Activated naive CD4-positive, alpha-beta T cell treated with anti-CD3 and anti-CD28 coated beads, Interleukin-2, amount 10 ng/mL, durations not matched to agents 7 days and 5 days (primary cell): ENCODE results near the gene TJP1.
A peak's percentile ranks its signal among the peaks of the same experiment; 100 is the strongest.

Experiments used
- CTCF ChIA-PET: fragments of 350-600 bp; sonication (Branson Sonifier 250); formaldehyde crosslinking; loops from one replicate; lab custom pipeline; 2021; ENCODE audit warnings: antibody characterized with exemption; lab: Charles Lee
- DNase-seq: peaks from one replicate; pipeline ENCODE4 v3.0.0-alpha.2; 2020
- H3K27ac Mint-ChIP-seq: one replicate; pipeline ENCODE4 v1.8.0; 2021; ENCODE audit warnings: mild to moderate bottlenecking, moderate library complexity, mixed read lengths
- H3K27me3 Mint-ChIP-seq: one replicate; pipeline ENCODE4 v1.8.0; 2021; ENCODE audit warnings: mild to moderate bottlenecking, mixed read lengths
- H3K36me3 Mint-ChIP-seq: one replicate; pipeline ENCODE4 v1.8.0; 2021; ENCODE audit warnings: mixed read lengths
- H3K4me1 Mint-ChIP-seq: one replicate; pipeline ENCODE4 v1.8.0; 2021; ENCODE audit warnings: mixed read lengths
- H3K4me3 Mint-ChIP-seq: one replicate; pipeline ENCODE4 v1.8.0; 2021; ENCODE audit warnings: mild to moderate bottlenecking, moderate library complexity, mixed read lengths
- H3K9me3 Mint-ChIP-seq: one replicate; pipeline ENCODE4 v1.8.0; 2021; ENCODE audit warnings: mixed read lengths

Gene TJP1

DNA sequence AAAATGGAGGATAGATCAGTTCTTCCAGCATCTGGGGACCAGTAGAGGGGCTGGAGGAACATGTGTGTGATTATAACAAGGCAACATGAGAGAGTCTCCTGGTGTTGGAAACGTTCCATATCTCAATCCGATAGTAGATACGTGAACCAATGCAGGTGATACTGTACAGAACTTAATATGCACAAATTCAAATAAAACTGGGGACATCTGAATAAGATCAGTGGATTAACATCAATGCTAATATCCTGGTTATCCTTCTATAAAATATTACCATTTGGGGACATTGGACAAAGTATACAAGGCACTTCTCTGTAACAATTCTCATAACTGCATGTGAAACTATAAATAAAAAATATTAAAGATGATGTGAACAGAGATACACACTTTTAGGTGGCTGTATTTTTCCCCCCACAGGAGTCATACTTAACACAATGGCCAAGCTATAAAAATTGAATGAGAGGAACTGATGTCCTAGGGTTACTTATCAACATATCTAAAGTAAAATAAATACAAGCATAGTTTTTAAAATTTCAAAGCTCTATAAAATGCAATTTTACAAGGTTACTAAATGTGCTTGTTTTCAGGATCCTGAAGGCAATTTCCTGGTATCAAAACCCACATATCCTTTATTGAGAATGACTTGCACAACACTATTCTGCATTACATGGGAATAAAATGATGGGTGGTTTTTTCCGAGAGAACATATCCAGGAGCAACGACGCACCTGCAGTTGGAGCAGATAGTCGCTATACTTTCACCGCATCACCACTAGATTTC lies 31.1 kb upstream of the TJP1 start:
- Mint-ChIP-seq H3K9me3 (peaks cover 2% of the 10 kb centered on the region), H3K27me3 (no peaks in the 10 kb centered on the region), H3K4me3 (no peak overlapping the region), H3K27ac (no peak overlapping the region), H3K4me1 (no peaks in the 10 kb centered on the region), H3K36me3 (no peaks in the 10 kb centered on the region)
- DNase-seq, result no peak
- CTCF ChIA-PET, result no interaction called here

DNA sequence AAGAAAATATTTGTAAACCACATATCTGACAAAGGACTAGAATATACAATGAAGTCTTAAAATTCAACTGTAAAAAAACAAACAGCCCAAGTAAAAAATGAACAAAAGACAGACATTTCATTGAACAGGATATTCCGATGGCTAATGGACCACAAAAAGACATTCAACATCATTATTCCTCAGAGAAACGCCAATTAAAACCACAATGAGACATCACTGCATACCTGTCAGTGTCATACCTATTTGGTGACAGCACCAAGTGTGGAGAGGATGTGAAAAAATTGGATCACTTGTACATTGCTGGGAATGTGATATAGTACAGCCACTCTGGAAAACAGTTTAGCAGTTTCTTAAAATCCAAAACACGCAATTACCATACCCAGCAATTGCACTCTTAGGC lies 29.9 kb upstream of the TJP1 start:
- no peak overlapping the region for H3K4me3 Mint-ChIP-seq
- no peaks in the 10 kb centered on the region for H3K27me3 Mint-ChIP-seq
- DNase-seq, result no peak
- peaks cover 8% of the 10 kb centered on the region for H3K9me3 Mint-ChIP-seq
- no peak overlapping the region for H3K27ac Mint-ChIP-seq
- CTCF ChIA-PET, result no interaction called here
- H3K36me3 Mint-ChIP-seq, result no peaks in the 10 kb centered on the region
- H3K4me1 Mint-ChIP-seq, result no peaks in the 10 kb centered on the region

DNA sequence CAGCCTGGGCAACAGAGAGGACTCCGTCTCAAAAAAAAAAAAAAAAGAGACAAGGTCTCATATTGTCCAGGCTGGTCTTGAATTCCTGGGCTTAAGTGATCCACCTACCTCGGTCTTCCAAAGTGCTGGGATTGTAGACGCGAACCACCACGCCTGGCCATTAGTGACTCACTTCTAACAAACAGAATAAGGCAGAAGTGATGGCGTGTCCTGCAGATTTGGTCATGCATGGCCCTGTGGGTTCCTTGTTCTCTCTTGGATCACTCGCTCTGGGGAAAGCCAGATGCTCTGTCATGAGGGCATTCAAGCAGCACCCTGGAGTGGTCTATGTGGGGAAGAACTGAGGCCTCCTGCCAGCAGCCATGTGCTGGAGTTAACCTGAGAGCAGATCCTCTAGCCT lies 27.4 kb upstream of the TJP1 start:
- Mint-ChIP-seq H3K27ac (no peak overlapping the region), H3K9me3 (peaks cover 8% of the 10 kb centered on the region), H3K4me1 (no peaks in the 10 kb centered on the region), H3K27me3 (peaks cover 3% of the 10 kb centered on the region), H3K36me3 (no peaks in the 10 kb centered on the region), H3K4me3 (no peak overlapping the region)
- CTCF ChIA-PET, result no interaction called here
- no peak for DNase-seq

DNA sequence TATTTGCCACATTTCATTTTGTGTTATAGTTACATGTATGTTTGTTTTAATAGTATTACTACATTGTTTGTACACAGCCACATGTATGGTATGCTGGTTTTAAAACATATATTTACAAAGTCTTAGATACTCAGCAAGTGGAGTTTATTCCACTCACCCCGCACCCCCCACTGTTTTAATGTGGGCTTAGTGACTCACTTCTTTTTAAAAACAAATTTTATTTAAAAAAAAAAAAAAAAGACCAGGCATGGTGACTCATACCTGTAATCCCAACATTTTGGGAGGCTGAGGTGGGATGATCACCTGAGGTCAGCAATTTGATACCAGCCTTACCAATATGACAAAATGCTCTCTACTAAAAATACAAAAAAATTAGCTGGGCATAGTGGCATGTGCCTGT lies 26.9 kb upstream of the TJP1 start:
- Mint-ChIP-seq H3K27ac (no peak overlapping the region), H3K9me3 (peaks cover 8% of the 10 kb centered on the region), H3K4me3 (no peak overlapping the region), H3K36me3 (no peaks in the 10 kb centered on the region), H3K27me3 (peaks cover 5% of the 10 kb centered on the region), H3K4me1 (no peaks in the 10 kb centered on the region)
- no peak for DNase-seq
- CTCF ChIA-PET, result no interaction called here

DNA sequence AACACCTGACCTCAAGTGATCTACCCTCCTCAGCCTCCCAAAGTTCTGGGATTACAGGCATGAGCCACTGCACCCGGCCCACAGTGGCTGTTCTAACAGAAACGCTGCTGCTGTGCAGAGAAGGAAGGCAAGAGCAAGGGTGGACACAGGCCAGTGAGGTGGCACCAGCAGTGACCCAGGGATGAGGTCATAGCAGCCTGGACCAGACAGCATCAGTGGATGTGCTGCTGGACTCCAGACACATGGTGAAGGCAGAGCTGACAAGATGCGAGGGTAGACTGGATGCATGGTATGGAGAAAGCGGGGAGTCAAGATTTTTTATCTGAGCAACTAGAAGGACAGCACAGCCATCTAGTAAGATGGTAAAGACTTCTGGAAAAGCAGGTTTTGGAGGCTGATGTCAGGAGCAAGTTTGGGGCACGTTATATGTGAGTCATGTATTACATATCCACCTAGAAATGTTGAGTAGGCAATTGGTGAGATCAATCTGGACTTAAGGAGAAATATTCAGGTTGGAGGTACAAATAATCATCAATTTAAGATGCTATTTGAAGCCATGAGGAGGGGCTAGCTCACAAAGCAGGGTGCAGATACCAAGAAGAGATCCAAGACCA lies 22.1 kb upstream of the TJP1 start:
- CTCF ChIA-PET, result no interaction called here
- Mint-ChIP-seq H3K9me3 (peaks cover 6% of the 10 kb centered on the region), H3K27ac (no peak overlapping the region), H3K4me3 (no peak overlapping the region), H3K4me1 (no peaks in the 10 kb centered on the region), H3K36me3 (no peaks in the 10 kb centered on the region), H3K27me3 (peaks cover 24% of the 10 kb centered on the region)
- DNase-seq, result no peak

DNA sequence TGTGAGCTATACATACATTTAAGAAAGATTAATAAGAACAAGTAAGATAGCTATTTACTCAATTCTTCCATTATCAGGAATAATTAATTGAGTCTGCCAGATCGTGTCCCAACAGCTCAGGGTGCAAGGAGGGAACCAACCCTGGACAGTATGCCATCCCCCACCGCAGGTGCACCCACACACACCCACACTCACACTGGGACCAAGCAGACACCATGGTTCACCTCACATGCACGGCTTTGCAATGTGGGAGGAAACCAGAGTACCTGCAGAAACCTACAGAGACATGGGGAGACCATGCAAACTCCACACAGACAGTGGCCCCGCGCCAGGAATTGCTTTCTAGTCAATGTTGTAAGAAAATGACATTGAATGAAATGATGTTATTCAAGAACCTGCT lies 20.0 kb upstream of the TJP1 start:
- no peak for DNase-seq
- CTCF ChIA-PET, result no interaction called here
- Mint-ChIP-seq H3K27ac (no peak overlapping the region), H3K4me3 (no peak overlapping the region), H3K9me3 (peaks cover 1% of the 10 kb centered on the region), H3K36me3 (no peaks in the 10 kb centered on the region), H3K4me1 (no peaks in the 10 kb centered on the region), H3K27me3 (peaks cover 31% of the 10 kb centered on the region)

DNA sequence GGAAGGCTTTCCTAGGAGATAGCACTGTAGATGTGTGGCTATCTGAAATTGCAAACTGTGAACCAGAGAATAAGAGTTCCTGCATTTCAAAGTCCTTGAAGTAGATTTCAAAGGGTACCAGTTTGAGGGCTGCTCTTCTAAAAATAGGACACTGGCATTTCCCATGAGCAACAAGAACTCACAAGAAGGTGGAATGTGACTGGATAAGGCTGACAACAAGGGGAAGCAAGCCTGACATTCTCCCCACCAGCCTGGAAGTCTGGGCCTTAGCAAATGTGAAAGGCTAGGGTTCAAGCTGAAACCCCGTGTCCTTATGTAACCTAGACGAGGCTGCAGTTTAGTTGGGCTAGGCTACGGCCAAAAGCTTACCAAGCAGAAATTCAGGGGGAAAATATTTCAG lies 18.7 kb upstream of the TJP1 start:
- Mint-ChIP-seq H3K27ac (no peak overlapping the region), H3K36me3 (no peaks in the 10 kb centered on the region), H3K9me3 (no peaks in the 10 kb centered on the region), H3K4me3 (no peak overlapping the region), H3K27me3 (peaks cover 38% of the 10 kb centered on the region), H3K4me1 (no peaks in the 10 kb centered on the region)
- CTCF ChIA-PET, result no interaction called here
- DNase-seq, result no peak

DNA sequence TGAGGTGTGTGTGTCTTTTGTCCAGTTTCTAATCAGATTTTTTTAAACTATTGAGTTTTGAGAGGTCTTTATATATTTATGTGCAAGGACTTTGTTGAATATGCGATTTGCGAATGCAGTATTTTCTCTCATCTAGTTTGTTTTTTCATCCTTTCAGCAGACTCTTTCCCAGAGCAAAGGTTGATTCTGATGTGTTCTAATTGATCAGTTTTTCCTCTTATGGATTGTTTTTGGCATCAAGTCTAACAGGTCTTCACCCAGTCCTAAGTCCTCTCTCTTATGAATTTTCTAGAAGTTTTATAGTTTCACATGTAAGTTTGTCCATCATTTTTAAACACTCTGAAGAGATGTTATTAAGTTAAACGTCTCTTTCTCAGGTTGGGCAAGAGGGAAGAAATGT lies 17.8 kb upstream of the TJP1 start:
- Mint-ChIP-seq H3K4me1 (no peaks in the 10 kb centered on the region), H3K27me3 (peaks cover 42% of the 10 kb centered on the region), H3K27ac (no peak overlapping the region), H3K4me3 (no peak overlapping the region), H3K36me3 (no peaks in the 10 kb centered on the region), H3K9me3 (no peaks in the 10 kb centered on the region)
- CTCF ChIA-PET, result no interaction called here
- DNase-seq, result no peak

DNA sequence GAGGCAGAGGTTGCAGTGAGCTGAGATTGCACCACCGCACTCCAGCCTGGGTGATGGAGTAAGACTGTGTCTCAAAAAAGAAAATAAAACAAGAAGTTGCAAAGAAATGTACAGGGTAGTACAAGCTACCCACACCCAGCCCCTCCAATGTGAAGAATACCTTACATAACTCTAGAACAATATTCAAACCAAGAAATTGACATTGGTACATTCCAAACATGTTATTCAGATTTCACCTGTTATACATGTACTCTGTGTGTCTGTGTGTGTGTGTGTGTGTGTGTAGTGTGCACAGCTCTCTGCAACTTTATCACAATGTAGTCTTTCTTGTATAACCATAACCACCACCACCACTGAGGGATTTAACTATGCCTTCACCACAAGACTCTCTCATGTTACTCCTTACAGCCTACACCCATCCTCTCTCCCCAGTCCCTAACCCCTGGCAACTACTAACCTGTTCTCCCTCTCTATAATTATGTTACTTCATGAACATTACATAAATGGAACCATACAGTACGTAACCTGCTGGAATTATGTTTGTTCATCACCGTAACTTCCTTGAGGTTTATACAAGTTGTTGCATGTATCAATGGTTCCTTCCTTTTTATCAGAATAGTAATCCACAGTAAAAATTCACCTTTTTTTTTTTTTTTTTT lies 16.2 kb upstream of the TJP1 start:
- CTCF ChIA-PET, result interaction anchor here (0.5 kb wide), 1 partner anchor 964 kb away, joined by 3 read pairs; no protein-coding TSS in a partner anchor
- peaks cover 44% of the 10 kb centered on the region for H3K27me3 Mint-ChIP-seq
- H3K4me1 Mint-ChIP-seq, result no peaks in the 10 kb centered on the region
- H3K27ac Mint-ChIP-seq, result no peak overlapping the region
- no peaks in the 10 kb centered on the region for H3K9me3 Mint-ChIP-seq
- no peak overlapping the region for H3K4me3 Mint-ChIP-seq
- no peaks in the 10 kb centered on the region for H3K36me3 Mint-ChIP-seq
- DNase-seq, result no peak

DNA sequence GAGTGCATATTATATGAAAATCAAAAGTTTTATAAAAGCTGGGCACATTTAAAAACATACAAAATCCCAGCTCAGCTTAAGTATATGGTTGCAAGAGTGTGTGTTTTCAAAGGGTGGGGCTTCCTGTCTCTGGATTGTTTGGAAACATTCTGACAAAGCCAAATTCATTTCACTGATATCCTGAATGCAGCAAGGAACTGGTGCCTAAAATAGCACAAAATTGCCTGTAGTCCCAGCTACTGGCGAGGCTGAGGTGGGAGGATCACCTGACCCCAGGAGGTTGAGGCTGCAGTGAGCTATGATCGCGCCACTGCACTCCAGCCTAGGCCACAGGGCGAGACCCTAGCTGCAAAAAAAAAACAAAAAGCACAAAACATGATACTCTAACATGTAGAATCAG lies 13.0 kb upstream of the TJP1 start:
- no peak for DNase-seq
- Mint-ChIP-seq H3K4me3 (no peak overlapping the region), H3K4me1 (no peaks in the 10 kb centered on the region), H3K27me3 (peaks cover 44% of the 10 kb centered on the region), H3K9me3 (peaks cover 4% of the 10 kb centered on the region), H3K36me3 (no peaks in the 10 kb centered on the region), H3K27ac (no peak overlapping the region)
- CTCF ChIA-PET, result interaction anchor here (1.2 kb wide), 1 partner anchor 8 kb away, joined by 3 read pairs; no protein-coding TSS in a partner anchor

DNA sequence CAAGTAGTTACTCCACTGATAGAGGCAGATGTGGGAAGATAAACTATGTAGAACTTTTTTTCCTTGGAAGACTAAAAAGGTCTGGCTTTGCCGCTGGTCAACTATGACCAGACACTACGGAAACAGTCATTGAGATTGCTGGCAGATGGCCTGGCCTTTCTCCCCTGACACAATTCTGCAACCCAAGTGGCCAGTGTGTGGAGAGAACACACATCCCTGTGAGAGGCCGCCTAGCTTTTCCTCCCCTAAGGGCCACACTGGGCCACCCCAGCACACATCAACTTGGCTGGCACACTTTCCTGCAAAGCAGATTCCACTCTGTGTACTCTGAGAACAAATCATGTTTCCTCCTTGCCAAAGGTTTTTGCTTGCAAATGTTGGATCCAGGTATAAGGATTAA lies 10.4 kb upstream of the TJP1 start:
- Mint-ChIP-seq H3K4me1 (no peaks in the 10 kb centered on the region), H3K27me3 (peaks cover 50% of the 10 kb centered on the region), H3K36me3 (no peaks in the 10 kb centered on the region), H3K9me3 (peaks cover 4% of the 10 kb centered on the region), H3K4me3 (no peak overlapping the region), H3K27ac (no peak overlapping the region)
- CTCF ChIA-PET, result no interaction called here
- DNase-seq, result no peak

DNA sequence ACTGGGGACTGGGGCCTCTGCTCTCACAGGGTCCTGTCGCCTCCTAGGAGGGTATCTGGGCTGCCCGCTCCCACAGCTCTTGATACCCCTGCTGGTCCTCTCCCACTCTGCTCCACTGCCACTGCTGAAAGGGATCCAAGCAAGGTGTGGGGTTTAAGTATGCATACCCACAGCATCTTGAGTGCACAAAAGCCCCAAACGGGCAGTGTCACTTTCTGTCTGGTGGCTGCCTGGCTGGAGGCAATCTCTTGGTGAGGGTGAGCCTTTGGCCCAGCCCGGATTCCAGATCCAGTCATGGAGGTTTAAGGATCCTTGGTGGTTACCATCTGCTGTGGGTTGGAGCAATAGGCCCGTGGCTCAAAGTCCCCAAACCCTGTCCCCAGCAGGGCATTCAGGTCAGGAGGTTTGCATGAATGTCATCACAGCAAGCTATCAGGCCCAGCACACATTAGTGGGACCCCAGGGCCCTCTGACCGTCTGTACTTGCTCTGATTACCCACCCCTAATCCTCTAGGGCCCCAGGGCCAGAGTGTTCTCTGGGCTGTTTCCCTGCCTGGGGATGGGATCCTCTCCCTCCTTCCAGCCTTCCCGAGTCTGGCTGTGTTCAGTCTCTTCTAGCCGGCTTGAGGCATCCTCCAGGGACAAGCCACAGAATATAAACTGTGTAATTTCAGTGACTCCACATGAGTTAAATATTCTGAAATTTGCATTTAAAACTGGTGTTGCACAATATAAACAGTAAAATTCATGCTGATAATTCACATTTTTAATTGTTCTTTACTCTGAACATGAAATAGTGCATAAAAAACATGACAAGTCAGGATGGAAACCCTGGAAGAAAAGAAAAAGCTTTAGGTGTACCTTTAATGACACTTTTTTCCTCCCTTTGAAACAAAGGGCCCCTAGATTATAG lies 4.9 kb upstream of the TJP1 start:
- Mint-ChIP-seq H3K9me3 (peaks cover 11% of the 10 kb centered on the region), H3K27me3 (peaks cover 55% of the 10 kb centered on the region)
- CTCF ChIA-PET, result interaction anchor here (0.6 kb wide), 1 partner anchor 8 kb away, joined by 3 read pairs; no protein-coding TSS in a partner anchor

DNA sequence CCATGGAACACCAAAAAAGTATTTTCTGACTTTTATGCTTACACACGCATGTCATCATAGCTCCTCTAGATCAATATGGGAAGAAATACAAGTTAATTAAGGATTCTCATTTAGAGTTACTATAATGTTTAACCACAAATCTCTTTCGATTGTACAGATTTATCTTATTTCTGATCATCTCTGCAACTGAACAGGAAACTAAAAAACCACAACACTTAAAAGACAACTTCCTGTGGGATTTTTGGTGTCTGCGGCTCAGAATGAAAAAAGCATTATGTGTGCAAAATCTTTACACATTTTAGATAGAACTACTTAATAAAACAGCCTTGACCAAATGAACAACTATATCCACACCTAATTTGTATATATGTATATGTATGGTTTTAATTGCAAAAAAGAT lies 3.0 kb upstream of the TJP1 start:
- H3K9me3 Mint-ChIP-seq, result peaks cover 11% of the 10 kb centered on the region
- H3K4me1 Mint-ChIP-seq, result peaks cover 21% of the 10 kb centered on the region
- CTCF ChIA-PET, result no interaction called here
- H3K27me3 Mint-ChIP-seq, result peaks cover 67% of the 10 kb centered on the region
- peak overlapping the region; percentile 45 for H3K27ac Mint-ChIP-seq
- no peak overlapping the region for H3K4me3 Mint-ChIP-seq
- DNase-seq, result peak; percentile 45
- H3K36me3 Mint-ChIP-seq, result peaks cover 7% of the 10 kb centered on the region

More for the DNA sequence above, 4.9 kb upstream of the TJP1 start:
- H3K36me3 Mint-ChIP-seq, result peaks cover 7% of the 10 kb centered on the region
- peaks cover 19% of the 10 kb centered on the region for H3K4me1 Mint-ChIP-seq
- no peak overlapping the region for H3K4me3 Mint-ChIP-seq
- DNase-seq, result no peak
- H3K27ac Mint-ChIP-seq, result no peak overlapping the region
